Stimulated activated CD4-positive, alpha-beta T cell treated with anti-CD3 and anti-CD28 coated beads, Interleukin-1b, Interleukin-23, amount 100 ng/mL, for 4 hours (primary cell): ENCODE measurements around the gene RBM44.
A peak's percentile ranks its signal among the peaks of the same experiment; 100 is the strongest.
"Not testable (repeated sequence)": the region's sequence is repeated elsewhere in the genome, so short reads cannot be mapped to it uniquely, and the experiment has no call there.

Experiments used
- DNase-seq, 2 donors: peaks; one replicate each; pipeline ENCODE4 v3.0.0-alpha.2; 2020; ENCODE audit warnings: low read depth in 2 of 2

Gene RBM44

GRCh38 chr2:237798236-237799059, at the start of gene RBM44:
Gene RBM44, plus strand, starts transcription at chr2:237798779. Its CDS starts 14,831 bp downstream, at chr2:237813610.
- DNase-seq, result no peak

- no peak for DNase-seq
Measured at GRCh38 chr2:237749002-237749401, 49.6 kb upstream of the RBM44 start.

- no peak for DNase-seq
Measured at GRCh38 chr2:237749961-237750360, 48.6 kb upstream of the RBM44 start.

- DNase-seq, result not testable (repeated sequence)
Measured at GRCh38 chr2:237750441-237750840, 48.1 kb upstream of the RBM44 start.

GRCh38 chr2:237752761-237753165, 45.8 kb upstream of the RBM44 start:
- no peak for DNase-seq

GRCh38 chr2:237754182-237754581, 44.4 kb upstream of the RBM44 start:
- no peak for DNase-seq

- no peak for DNase-seq
Measured at GRCh38 chr2:237754626-237755248, 43.8 kb upstream of the RBM44 start.

- DNase-seq, result no peak
Measured at GRCh38 chr2:237757616-237758015, 41.0 kb upstream of the RBM44 start.

GRCh38 chr2:237758185-237758584, 40.4 kb upstream of the RBM44 start:
- DNase-seq, result no peak

GRCh38 chr2:237759176-237759575, 39.4 kb upstream of the RBM44 start:
- no peak for DNase-seq

GRCh38 chr2:237760506-237761502, 37.8 kb upstream of the RBM44 start:
- DNase-seq, result no peak

GRCh38 chr2:237762291-237763182, 36.0 kb upstream of the RBM44 start:
- DNase-seq, result not testable (repeated sequence)

- no peak for DNase-seq
Measured at GRCh38 chr2:237763812-237764211, 34.8 kb upstream of the RBM44 start.

- not testable (repeated sequence) for DNase-seq
Measured at GRCh38 chr2:237765122-237765521, 33.5 kb upstream of the RBM44 start.

- DNase-seq, result no peak
Measured at GRCh38 chr2:237765875-237766274, 32.7 kb upstream of the RBM44 start.

GRCh38 chr2:237766340-237766739, 32.2 kb upstream of the RBM44 start:
- no peak for DNase-seq

- no peak for DNase-seq
Measured at GRCh38 chr2:237772513-237772912, 26.1 kb upstream of the RBM44 start.

- no peak for DNase-seq
Measured at GRCh38 chr2:237773826-237774225, 24.8 kb upstream of the RBM44 start.

- DNase-seq, result peak; percentile 10 to 18
Measured at GRCh38 chr2:237774811-237775553, 23.6 kb upstream of the RBM44 start.

- DNase-seq, result no peak
Measured at GRCh38 chr2:237779521-237779920, 19.1 kb upstream of the RBM44 start.
